GM19452 (cell line): ENCODE measurements around the gene HOXB1.
"Not testable (repeated sequence)": the region's sequence is repeated elsewhere in the genome, so short reads cannot be mapped to it uniquely, and the experiment has no call there.

Experiments used
- ATAC-seq: cut with Tn5 transposase; IDR thresholded peaks from one replicate; pipeline ENCODE4 v1.9.1; 2021; ENCODE audit not compliant: unreplicated experiment

The HOXB1 gene

DNA sequence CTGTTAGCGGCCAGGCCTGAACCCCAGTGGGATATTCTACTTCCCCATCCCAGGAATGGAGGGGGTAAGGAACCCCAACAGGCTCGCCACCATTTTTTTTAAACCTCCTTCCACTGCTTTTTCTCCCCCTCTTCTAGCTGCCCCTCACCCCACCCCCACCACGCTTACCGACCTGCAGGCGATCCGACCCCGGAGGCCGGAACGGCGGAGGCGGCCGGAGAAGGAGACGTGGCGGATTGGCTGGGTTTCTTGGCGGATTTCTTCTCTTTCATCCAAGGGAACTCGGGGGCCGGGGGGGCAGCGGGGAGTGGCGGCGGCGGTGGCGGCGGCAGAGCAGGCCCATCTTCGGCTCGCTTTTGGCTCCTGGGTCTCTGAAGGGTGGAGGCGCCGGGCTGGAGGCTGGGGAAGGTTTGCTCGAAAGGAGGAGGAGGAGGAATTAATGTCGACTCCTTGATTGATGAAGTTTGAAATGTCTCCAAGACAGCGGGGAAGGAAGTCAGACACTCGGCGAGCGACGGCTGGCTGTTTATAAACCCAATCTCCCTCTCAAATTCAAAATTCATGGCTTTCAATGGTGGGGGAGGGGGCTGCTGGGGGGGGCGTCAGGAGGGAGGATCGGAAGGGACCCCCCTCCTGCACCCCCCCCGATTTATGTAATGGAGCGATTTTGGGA lies 13.7 kb upstream of the HOXB1 start:
- ATAC-seq: no peak

GRCh38 chr17:48543854-48544348 lies 13.1 kb upstream of the HOXB1 start:
- ATAC-seq: no peak

DNA sequence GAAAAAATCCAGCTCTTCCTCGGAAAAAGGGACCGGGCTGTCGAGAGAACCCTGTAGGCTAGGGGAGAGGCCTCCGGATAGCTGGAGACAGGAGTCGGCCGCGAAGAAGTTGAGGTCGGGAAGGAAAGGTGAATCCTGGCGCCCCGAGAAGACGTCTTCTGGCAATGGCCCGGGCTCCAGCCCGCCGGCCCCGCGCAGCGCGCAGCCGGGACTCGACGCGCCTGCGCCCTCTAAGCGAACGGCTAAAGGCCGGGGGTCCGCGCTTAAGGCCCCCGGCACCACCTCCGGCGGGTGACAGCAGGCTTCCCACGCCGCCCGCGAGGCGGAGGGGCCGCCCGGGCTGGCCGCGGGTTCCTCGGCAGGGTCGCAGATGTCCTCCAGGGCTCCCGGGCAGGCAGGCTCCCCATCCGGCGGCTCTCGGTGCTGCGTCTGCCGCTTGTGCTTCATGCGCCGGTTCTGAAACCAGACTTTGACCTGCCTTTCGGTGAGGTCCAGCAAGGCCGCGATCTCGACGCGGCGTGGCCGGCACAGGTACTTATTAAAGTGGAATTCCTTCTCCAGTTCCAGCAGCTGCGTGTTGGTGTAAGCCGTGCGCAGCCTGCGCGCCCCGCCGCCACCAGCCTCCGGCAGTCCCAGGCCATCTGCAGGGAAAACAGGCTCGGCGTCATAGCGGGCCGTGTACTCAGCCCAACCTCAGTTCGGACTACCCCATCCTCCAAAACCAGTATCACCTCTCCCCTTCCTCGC lies 12.5 kb upstream of the HOXB1 start:
- no peak for ATAC-seq

DNA sequence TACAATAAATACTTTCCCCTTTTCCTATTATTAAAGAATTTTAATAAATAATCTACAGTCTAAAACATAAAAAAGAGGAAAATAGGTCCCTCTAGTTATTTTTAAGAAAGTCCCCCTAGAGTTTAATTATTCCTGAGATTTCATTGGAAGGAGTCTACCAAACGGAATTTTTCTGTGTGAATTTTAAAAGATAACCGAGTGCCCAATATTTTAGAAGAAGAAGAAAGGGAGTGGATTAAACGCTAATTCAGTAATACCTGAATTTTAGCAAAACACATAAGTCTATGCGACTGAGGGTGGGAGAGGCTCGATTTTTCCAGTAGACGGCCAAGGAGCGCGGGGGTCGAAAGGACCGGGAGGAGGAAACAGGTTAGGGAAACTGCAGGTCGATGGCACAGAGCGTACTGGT lies 11.9 kb upstream of the HOXB1 start:
- no peak for ATAC-seq

DNA sequence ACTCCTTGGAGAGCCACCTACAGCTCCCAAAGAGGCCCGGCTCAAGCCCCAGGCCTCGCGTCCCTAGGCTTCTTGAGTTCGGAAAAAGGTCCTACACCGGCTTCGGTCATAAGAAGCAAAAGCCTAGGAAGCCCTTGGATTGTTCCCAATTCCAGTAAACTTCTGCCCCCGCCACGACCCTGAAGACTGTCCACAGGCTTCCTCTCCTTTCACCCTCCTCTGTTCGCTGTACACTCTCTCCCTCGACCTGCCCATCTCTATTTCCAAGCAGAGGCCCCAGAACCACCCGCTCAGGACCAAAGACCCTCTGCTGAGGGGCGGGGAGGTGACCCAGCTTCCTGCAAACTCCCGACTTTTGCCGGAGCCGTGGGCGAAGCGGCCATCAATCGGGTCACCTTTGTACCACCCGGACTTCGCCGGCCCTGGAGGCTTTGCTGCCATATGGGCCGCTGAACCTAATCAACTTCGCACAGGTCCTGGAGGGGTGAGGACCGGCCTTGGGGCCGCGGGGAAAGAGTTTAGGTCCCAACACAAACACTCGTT lies 11.4 kb upstream of the HOXB1 start:
- no peak for ATAC-seq

DNA sequence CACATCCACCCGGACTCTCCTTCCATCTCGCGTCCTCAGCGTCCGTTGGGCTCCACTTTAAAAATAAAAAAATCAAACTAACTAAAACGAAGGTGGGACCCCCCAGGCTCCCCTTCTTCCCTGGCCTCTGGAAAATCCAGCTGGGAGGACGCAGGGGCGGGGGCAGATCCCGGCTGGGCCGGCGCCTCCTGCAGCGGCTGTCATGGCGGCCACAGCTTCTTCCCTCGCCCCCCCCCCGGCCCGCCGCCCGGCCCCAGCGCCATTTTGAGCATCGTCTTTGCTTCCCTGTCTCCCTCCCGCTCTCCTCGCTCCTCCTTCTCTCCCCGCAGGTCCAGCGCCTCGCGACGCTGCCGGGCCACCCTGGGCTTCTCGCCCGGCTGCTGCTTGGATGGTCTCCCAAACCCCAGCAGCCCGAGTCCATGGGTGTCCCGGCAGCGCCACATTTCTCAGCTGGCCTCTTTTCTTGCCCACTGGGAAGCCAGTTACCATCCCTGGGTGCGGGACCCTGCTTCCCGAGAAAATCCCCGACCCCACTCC lies 10.8 kb upstream of the HOXB1 start:
- ATAC-seq: no peak

GRCh38 chr17:48541036-48541576 lies 10.3 kb upstream of the HOXB1 start:
- ATAC-seq: no peak

DNA sequence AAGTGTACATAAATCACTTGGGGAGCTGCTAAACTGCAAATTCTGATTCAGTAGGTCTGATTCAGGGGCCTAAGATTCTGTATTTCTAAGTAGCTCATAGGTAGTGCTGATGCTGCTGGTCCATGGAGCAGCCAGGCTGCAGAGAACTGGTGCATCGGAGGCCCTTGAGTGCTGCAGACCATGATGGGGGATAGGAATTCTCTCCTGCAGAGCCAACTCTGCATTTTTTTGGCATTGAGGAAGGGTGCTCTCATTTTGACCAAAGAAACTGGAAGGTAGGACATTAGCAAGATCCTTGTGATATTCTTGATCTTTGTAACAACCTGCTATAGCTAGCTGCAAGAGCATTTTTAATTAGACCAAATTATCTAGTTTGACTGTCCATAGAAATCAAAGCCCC lies 9.4 kb upstream of the HOXB1 start:
- ATAC-seq: no peak

DNA sequence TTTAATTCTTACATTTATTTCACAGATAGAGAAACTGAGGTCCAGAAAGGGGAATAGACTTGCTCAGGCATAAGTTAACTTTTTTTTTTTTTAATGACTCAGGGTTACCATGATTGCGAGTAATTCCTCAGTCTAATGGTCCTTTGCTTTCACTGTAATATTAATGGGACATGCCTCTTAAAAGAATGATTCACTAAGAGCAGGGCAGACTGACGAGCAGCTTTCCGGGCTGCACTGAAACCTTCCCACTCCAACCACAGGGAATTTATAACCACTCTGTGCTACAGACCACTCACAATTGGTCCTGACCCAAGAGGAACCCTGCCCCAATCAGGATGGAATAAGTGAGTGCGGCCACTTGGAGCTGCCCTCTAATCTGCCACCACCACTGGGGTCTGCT lies 8.4 kb upstream of the HOXB1 start:
- no peak for ATAC-seq

DNA sequence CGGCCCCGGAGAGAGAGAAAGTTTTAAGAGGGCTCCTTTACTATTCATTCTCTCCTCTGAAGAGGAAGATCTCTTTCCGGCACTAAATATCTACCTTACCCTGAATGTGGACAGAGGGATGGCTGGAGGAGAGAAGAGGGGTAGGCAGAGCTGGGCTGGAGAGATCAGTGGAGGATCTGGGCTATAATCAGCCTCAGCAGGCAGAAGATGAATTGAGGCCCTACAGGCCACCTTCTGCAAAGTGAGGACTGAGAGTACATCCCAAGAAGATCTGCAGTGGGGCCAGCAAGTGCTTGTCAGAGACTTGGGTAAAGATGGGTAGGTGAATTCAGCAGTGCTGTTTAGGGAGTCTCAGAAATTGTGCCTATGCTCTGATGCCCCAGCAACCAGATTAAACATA lies 6.5 kb upstream of the HOXB1 start:
- no peak for ATAC-seq

DNA sequence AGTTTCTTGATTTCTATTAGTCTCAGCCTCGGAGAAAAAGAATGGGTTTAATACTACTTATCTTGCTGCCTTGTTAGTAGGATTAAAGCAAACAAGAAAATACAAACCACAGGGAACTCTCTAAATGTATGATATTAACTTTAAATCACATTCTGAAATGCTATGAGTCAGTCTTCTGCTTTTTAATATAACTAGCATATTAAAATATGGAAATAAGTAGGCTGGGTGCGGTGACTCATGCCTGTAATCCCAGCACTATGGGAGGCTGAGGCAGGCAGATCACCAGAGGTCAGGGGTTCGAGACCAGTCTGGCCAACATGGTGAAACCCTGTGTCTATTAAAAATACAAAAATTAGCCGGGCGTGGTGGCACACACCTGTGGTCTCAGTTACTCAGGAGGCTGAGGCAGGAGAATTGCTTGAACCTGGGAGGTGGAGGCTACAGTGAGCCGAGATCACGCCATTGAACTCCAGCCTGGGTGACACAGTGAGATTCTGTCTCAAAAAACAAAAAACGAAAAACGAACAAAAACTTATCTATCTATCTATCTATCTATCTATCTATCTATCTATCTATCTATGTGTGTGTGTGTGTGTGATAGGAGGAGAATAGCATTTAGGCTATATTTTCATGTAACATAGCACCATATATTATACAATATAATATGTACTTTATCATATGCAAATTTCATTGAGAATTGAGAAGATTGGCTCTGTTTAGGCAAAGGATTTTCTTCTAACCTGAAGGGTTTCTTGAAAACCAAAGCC lies 5.2 kb upstream of the HOXB1 start:
- ATAC-seq: not testable (repeated sequence)

DNA sequence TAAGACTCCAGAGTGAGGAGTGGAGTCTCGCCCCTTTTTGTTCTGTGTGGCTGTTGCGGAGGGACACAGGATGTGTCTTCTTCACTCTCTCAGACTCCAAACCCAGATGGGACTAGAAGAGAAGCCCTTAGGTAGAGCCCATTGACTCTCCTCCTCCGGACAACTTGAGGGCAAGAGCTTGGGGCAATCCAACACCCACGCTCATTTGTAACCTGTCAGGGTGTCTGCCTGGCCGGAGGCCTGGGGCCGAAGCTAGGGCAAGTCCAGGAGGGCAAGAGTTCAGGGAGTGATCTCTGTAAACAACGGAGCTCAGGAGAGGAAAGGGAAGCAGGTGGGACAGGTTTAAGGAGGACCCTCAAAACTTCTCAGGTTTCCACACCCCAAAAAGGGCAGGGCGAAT lies 1.4 kb upstream of the HOXB1 start:
- ATAC-seq: no peak

GRCh38 chr17:48530208-48530886 lies 464 bp downstream of the HOXB1 start:
- no peak for ATAC-seq

GRCh38 chr17:48529683-48530009 lies 1.2 kb downstream of the HOXB1 start:
- ATAC-seq: no peak

GRCh38 chr17:48528936-48529682 lies 1.7 kb downstream of the HOXB1 start:
- ATAC-seq: no peak

- ATAC-seq: no peak
These were observed 2.5 kb downstream of the HOXB1 start for GRCh38 chr17:48528153-48528935.

DNA sequence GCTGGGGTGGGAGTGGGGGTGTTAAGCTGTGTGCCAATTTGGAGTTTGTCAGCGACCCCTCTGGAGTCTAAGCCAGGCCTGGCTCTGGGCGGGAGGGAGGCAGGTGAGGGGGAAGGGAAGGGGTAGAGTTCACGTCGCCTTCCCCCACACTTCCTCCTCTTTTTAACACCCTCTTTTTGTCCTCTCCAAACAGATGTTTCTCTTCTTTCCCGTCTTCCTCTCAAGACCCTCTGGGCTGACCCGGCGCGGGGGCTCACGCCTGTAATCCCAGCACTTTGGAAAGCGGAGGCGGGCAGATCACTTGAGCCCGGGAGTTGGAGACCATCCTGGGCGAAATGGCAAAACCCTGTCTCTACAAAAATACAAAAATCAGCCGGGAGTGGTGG lies 3.3 kb downstream of the HOXB1 start:
- no peak for ATAC-seq

DNA sequence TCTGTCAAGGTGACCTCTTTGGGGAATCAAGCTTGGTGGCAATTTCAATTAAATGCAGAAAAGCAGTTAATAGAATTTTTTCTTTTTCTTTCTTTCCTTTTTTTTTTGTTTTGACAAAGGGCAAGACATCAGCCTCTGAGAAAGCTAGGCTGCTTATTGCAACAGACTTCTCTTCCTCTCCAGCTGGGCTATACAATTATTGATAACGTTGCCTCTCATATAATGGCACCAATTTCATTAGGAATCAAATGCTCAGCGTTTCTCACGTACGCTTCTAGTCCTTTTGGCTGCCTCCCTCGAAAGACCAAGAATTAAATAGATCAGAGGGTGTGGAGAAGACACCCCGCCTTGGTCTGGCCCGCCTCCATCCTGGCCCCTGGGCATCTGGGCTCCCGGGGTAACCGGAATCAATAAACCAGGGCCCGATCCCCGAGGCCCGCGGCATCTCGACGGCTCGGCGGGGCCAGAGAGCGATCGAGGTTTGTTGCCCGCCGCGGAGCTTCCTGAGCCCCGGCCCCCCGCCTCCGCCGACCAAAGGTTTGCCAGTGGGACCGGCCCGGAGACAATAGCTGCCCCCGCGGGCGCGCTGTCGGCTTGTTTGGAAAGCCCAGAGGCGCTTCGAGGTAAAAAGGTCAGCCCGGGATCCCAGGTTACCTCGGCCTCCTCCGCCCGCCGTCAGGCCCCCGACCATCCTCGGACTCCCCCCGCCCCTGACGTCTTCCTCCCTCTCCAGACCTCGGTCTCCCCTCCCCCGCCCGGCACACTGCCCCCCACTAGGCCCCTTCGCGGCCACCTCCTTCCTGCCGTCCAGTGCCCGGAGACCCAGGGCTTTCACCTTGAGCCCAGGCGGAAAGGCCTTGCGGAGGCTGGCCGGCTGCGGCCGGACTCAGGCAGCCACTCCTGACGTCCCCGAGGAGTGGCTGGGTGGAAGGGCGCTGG lies 3.9 kb downstream of the HOXB1 start:
- ATAC-seq: no peak
